Upper lobe of left lung (tissue), 6 donors: ENCODE results near the gene HOXC6. TPM values are rescaled to one million over a fixed set of nuclear protein-coding genes. Genes with fewer than 3 reads are reported as not detected.

Experiments used
- ATAC-seq, 2 donors: fragments of 200-7000 bp; cut with Tn5 transposase; one replicate each; pipeline ENCODE4 v1.9.1; 2022; ENCODE audit warnings: mild to moderate bottlenecking in 2 of 2, moderate library complexity in 2 of 2; ENCODE audit not compliant: low FRiP score in 2 of 2
- DNase-seq, 2 donors: peaks; one replicate each; pipeline ENCODE4 v3.0.0-alpha.2; 2019 to 2020
- H3K27ac ChIP-seq, 4 donors: fragments of 200-600 bp; sonication (generic); one replicate each; pipeline ENCODE4 v1.5.1; 2016 to 2019
- H3K27me3 ChIP-seq, 4 donors: fragments of 200-600 bp; sonication (generic); one replicate each; pipeline ENCODE4 v1.5.1; 2017 to 2019
- H3K36me3 ChIP-seq, 4 donors: fragments of 200-600 bp; sonication (generic); one replicate each; pipeline ENCODE4 v1.5.1; 2016 to 2019
- H3K4me1 ChIP-seq, 4 donors: fragments of 200-600 bp; sonication (generic); one replicate each; pipeline ENCODE4 v1.5.1; 2018 to 2019
- H3K4me3 ChIP-seq, 4 donors: fragments of 200-600 bp; sonication (generic); one replicate each; pipeline ENCODE4 v1.5.1; 2017 to 2019; ENCODE audit warnings: mild to moderate bottlenecking in 2 of 4, moderate library complexity in 1 of 4
- H3K9me3 ChIP-seq, 4 donors: fragments of 200-600 bp; sonication (generic); one replicate each; pipeline ENCODE4 v1.5.1; 2018 to 2019
- EP300 ChIP-seq, 4 donors: sonication (generic); formaldehyde crosslinking; IDR thresholded peaks; one replicate each; pipeline ENCODE4 v1.5.1; 2017; ENCODE audit warnings: antibody characterized with exemption in 4 of 4, control low read depth in 2 of 4
- POLR2A ChIP-seq, 4 donors: fragments of 450-650 bp; IDR thresholded peaks; one replicate each; pipeline ENCODE4 v1.5.1; 2016 to 2017; ENCODE audit warnings: antibody characterized with exemption in 4 of 4, mild to moderate bottlenecking in 2 of 4
- POLR2AphosphoS5 ChIP-seq, 2 donors: sonication (generic); formaldehyde crosslinking; IDR thresholded peaks; one replicate each; pipeline ENCODE4 v1.5.1; 2017; ENCODE audit warnings: antibody characterized with exemption in 2 of 2
- WGBS, 2 donors: methylation state at CpG; one replicate each; pipeline ENCODE4 v1.1.5; 2017 to 2018; 5-methylcytosine and 5-hydroxymethylcytosine counted together
- total RNA-seq, 6 donors: library from RNA; depleted of rRNA in 4 of 6; stranded (reverse); fragments of >200 nt in 4 of 6; gene quantifications; one replicate each; pipeline versions ENCODE4 v1.1.0 to v1.2.1, GENCODE V29; 2016 to 2021
- TF ChIP-seq, protein P1 (sequence below), 6 experiments: fragments of 450-650 bp in 4 of 6; fragments of 200-600 bp in 2 of 6; sonication (generic) in 2 of 6; IDR thresholded peaks; one replicate each; pipeline ENCODE4 v1.5.1; 2016 to 2019; ENCODE audit warnings: antibody characterized with exemption in 6 of 6
- donor health status: DM: no; HTN: no; CAD: no; lungs with moderate emphysema.
- donor health status: DM: no; HTN: yes; CAD: no; lungs with severe emphysema.

Gene HOXC6
- total RNA-seq, 6 donors from 2014 or later = 0.40 to 0.92 TPM; not detected in 4

DNA sequence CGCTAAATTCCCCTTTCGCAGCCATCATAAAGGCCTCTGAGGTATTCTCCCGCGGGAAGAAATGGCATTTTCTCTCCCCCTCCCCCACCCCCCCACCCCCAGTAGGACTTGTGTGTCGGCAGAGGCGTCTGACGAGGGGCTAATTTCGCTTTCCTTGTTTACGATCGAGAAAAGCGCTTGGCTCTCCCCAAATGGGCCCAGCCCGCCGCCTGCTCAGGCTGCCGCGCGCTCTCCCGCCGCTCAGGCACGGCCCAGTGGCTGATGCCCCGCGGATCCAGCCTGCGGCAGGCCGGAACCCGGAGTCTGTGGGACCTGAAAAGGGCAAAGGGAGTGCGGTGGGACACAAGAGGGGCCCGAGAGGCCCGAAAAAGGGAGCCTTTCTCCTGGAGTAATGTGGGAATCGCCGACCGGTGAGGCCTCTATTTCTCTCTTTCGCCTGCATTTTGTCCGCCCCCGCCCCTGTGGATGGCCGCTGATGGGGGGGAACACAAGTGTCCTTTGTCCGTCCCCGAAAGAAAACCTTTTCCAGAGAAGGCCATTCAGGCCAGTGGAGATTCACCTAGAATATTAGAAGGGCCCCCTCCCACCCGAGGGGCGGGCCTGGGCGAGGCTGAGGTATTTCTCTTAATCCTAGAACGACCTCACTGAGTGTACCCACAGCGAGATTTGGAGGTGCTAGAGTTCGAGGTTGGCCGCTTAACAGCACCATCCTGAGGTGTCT, 9.0 kb upstream of the HOXC6 start:
- ATAC-seq = no peak
- H3K27me3 ChIP-seq = peaks cover 1 to 72% (median 42%) of the 10 kb centered on the region in 4 donors
- peak overlapping the region in 1 of 4 donors; percentile 30 for H3K27ac ChIP-seq

DNA sequence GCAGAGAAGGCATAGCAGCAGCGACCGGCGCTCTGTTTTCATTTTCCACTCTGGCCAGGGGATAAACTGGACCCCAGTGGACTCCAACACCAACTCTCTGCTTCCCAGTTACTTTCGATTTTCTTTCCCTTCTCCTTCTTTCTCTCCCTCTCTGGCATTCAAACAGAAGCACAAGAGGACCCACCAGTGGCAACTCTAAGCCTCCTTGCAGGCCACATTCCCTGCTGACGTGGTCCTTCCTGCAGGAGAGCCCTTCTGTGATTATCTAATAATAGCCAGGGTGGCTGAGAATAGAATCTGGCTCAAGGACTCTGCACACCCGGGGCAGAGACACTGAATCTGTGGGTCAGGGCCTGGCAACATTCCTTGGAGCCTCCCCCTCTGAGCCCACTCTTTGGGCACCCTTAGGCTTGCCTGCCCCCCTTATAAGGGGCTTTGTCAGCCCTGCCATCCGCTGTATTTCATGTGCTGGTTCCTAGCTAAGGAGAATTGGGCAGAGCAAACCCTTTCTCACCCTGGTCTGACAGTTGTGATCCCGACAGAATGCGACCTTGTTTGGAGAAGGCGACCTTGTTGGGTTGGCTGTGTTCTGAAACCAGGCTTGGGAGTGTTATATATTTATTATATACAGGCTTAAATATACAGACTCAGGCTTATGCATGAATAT, 8.2 kb upstream of the HOXC6 start:
- WGBS, 2 donors = 27 to 30% methylated on average over 9 to 10 of the region's 10 CpGs
- no peak overlapping the region for H3K4me3 ChIP-seq

More for the DNA sequence above, 9.0 kb upstream of the HOXC6 start:
- peak in 1 of 2 donors; percentile 74 for DNase-seq
- peaks cover 26 to 33% (median 32%) of the 10 kb centered on the region in 4 donors for H3K4me1 ChIP-seq
- peak overlapping the region in 1 of 4 donors; percentile 14 for H3K4me3 ChIP-seq
- H3K9me3 ChIP-seq = no peaks in the 10 kb centered on the region
- H3K36me3 ChIP-seq = no peaks in the 10 kb centered on the region
- TF ChIP-seq POLR2A (IDR thresholded peaks at IDR 0.05) (no peak), POLR2AphosphoS5 (IDR thresholded peaks at IDR 0.05) (no peak), EP300 (IDR thresholded peaks at IDR 0.05) (no peak)
- TF ChIP-seq, protein P1, sequence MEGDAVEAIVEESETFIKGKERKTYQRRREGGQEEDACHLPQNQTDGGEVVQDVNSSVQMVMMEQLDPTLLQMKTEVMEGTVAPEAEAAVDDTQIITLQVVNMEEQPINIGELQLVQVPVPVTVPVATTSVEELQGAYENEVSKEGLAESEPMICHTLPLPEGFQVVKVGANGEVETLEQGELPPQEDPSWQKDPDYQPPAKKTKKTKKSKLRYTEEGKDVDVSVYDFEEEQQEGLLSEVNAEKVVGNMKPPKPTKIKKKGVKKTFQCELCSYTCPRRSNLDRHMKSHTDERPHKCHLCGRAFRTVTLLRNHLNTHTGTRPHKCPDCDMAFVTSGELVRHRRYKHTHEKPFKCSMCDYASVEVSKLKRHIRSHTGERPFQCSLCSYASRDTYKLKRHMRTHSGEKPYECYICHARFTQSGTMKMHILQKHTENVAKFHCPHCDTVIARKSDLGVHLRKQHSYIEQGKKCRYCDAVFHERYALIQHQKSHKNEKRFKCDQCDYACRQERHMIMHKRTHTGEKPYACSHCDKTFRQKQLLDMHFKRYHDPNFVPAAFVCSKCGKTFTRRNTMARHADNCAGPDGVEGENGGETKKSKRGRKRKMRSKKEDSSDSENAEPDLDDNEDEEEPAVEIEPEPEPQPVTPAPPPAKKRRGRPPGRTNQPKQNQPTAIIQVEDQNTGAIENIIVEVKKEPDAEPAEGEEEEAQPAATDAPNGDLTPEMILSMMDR (IDR thresholded peaks at IDR 0.05) = no peak
- WGBS, 2 donors = 33 to 46% methylated on average over 37 to 43 of the region's 43 CpGs

DNA sequence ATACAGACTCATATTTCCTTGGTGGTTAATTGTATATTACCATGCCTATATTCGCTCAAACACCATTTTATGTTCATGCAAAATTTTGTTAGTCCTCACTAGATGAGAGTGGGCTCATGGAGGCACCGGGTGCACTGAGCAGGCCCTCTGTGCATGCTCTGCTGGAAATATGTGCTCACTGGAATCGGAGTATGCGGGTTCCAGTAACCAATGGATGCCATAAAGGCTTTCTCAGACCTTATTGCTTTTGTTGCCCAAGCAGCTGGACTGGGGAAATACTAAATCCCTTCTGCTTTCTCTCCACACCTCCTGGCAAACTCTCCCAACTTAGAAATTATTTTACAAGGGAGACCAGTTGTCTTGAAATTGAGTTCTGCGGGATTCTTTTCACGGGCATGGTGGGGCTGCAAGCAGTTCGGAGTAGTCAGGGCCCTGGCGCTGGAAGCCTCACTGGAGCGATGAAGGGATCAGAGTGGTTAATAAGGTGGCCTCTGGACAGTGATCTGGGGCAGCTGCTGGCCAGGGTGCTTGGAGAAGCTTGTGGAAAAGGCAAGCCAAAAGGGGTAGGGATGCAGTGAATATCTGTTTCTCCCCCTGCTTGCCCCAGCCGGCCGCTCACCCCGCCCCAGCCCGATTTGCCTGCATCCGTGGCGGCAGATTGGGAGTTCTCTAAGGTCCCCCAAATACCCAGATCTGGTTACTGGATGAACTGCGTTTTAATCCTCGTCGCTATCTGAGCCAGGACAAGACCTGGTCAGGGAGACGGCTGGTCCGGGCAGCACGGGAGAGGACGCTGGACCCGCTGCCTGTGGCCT, 7.4 kb upstream of the HOXC6 start:
- Histone ChIP-seq H3K36me3 (no peaks in the 10 kb centered on the region), H3K4me1 (peaks cover 21 to 30% (median 27%) of the 10 kb centered on the region in 4 donors), H3K27ac (no peak overlapping the region), H3K9me3 (no peaks in the 10 kb centered on the region), H3K4me3 (no peak overlapping the region), H3K27me3 (peaks cover 0 to 67% (median 35%) of the 10 kb centered on the region in 4 donors)
- TF ChIP-seq, protein P1 (IDR thresholded peaks at IDR 0.05) = no peak
- no peak for TF ChIP-seq POLR2A (IDR thresholded peaks at IDR 0.05)
- no peak for TF ChIP-seq EP300 (IDR thresholded peaks at IDR 0.05)
- TF ChIP-seq POLR2AphosphoS5 (IDR thresholded peaks at IDR 0.05) = no peak
- ATAC-seq (no peak), DNase-seq (peak in 1 of 2 donors; percentile 70)
- WGBS, 2 donors = 27 to 43% methylated on average over 23 of the region's 23 CpGs

More for the DNA sequence above, 8.2 kb upstream of the HOXC6 start:
- TF ChIP-seq, protein P1 (IDR thresholded peaks at IDR 0.05) = no peak
- no peak for TF ChIP-seq EP300 (IDR thresholded peaks at IDR 0.05)
- no peak for TF ChIP-seq POLR2AphosphoS5 (IDR thresholded peaks at IDR 0.05)
- no peak for TF ChIP-seq POLR2A (IDR thresholded peaks at IDR 0.05)
- Histone ChIP-seq H3K9me3 (no peaks in the 10 kb centered on the region), H3K4me1 (peaks cover 21 to 30% (median 27%) of the 10 kb centered on the region in 4 donors), H3K27ac (no peak overlapping the region), H3K36me3 (no peaks in the 10 kb centered on the region), H3K27me3 (peaks cover 1 to 70% (median 38%) of the 10 kb centered on the region in 4 donors)
- no peak for DNase-seq
- ATAC-seq = no peak

DNA sequence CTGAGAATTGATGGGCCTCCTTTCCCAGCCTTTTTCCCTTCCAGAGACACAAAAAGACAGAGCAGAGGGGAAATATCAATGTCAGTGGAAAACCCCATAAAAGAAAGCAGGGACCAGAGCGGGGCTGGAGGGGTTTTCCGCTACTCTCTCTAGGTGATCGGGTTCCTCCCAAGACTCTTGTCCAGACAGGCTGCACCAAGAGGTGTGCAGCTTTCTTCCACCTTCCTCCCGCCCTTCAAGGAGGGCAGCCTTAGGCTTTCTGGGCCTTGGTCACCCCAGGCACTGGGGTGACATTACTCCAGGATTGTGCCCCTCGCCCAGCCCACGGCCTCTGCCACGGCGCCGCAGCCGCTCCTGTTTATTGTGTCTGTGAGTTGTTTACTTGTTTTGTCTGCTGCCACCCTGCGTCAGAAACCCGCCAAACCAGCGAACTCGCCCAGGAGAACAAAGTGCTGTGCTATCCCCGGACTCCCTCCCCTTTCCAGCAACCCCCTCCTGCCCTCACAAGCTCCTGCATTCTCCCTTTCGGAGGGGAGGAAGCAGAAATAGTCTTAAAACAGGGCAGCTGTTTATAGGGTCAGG, 6.7 kb upstream of the HOXC6 start:
- no peak overlapping the region for H3K4me3 ChIP-seq

More for the DNA sequence above, 6.7 kb upstream of the HOXC6 start:
- ATAC-seq = no peak
- no peak for TF ChIP-seq POLR2AphosphoS5 (IDR thresholded peaks at IDR 0.05)
- TF ChIP-seq, protein P1 (IDR thresholded peaks at IDR 0.05) = no peak
- no peak for TF ChIP-seq POLR2A (IDR thresholded peaks at IDR 0.05)
- TF ChIP-seq EP300 (IDR thresholded peaks at IDR 0.05) = no peak
- no peak overlapping the region for H3K27ac ChIP-seq
- WGBS, 2 donors = 29 to 35% methylated on average over 16 of the region's 16 CpGs
- H3K4me1 ChIP-seq = peaks cover 21 to 30% (median 27%) of the 10 kb centered on the region in 4 donors
- peak in 1 of 2 donors; percentile 69 for DNase-seq
- H3K27me3 ChIP-seq = peaks cover under 1 to 67% (median 33%) of the 10 kb centered on the region in 4 donors
- H3K36me3 ChIP-seq = no peaks in the 10 kb centered on the region
- no peaks in the 10 kb centered on the region for H3K9me3 ChIP-seq
